Measurements from ENCODE around the gene SPATA19. TPM values are rescaled to one million over a fixed set of nuclear protein-coding genes. Genes with fewer than 3 reads are reported as not detected.

Gene SPATA19
- total RNA-seq, 1 donor = not detected

- Histone ChIP-seq H3K4me1 (ENCODE audit: insufficient read depth, low read length) (no peaks in the 10 kb centered on the region), H3K9me3 (ENCODE audit: low read depth, low read length) (peaks cover 6% of the 10 kb centered on the region), H3K4me2 (ENCODE audit: insufficient read depth, low read length) (no peak overlapping the region), H3K27me3 (ENCODE audit: insufficient read depth, low read length) (no peaks in the 10 kb centered on the region), H3K4me3 (ENCODE audit: insufficient read depth, low read length) (no peak overlapping the region), H3K27ac (ENCODE audit: low read depth, low read length) (no peak overlapping the region), H4K20me1 (ENCODE audit: insufficient read depth, low read length) (no peaks in the 10 kb centered on the region), H3K36me3 (ENCODE audit: insufficient read depth, low read length) (no peaks in the 10 kb centered on the region), H3K79me2 (ENCODE audit: insufficient read depth, low read length) (no peaks in the 10 kb centered on the region), H2AFZ (ENCODE audit: low read length) (no peak overlapping the region)
- no peak for DNase-seq (ENCODE audit: insufficient read length, low spot score, missing footprints)
- TF ChIP-seq CTCF (IDR thresholded peaks at IDR 0.05; ENCODE audit: extremely low read depth, low read depth, low read length) = no peak
Measured at GRCh38 chr11:133800666-133801065, 44.6 kb downstream of the SPATA19 start.

- DNase-seq (ENCODE audit: insufficient read length, low spot score, missing footprints) = no peak
- Histone ChIP-seq H3K4me3 (ENCODE audit: insufficient read depth, low read length) (no peak overlapping the region), H3K9me3 (ENCODE audit: low read depth, low read length) (peaks cover 12% of the 10 kb centered on the region), H3K4me2 (ENCODE audit: insufficient read depth, low read length) (no peak overlapping the region), H4K20me1 (ENCODE audit: insufficient read depth, low read length) (no peaks in the 10 kb centered on the region), H3K36me3 (ENCODE audit: insufficient read depth, low read length) (no peaks in the 10 kb centered on the region), H3K4me1 (ENCODE audit: insufficient read depth, low read length) (no peaks in the 10 kb centered on the region), H3K27ac (ENCODE audit: low read depth, low read length) (no peak overlapping the region), H3K79me2 (ENCODE audit: insufficient read depth, low read length) (no peaks in the 10 kb centered on the region), H2AFZ (ENCODE audit: low read length) (no peak overlapping the region), H3K27me3 (ENCODE audit: insufficient read depth, low read length) (no peaks in the 10 kb centered on the region)
- no peak for TF ChIP-seq CTCF (IDR thresholded peaks at IDR 0.05; ENCODE audit: extremely low read depth, low read depth, low read length)
Measured at GRCh38 chr11:133797554-133797953, 47.8 kb downstream of the SPATA19 start.

GRCh38 chr11:133796043-133796795 is 49.1 kb downstream of the SPATA19 start:
- no peak for TF ChIP-seq CTCF (IDR thresholded peaks at IDR 0.05; ENCODE audit: extremely low read depth, low read depth, low read length)
- H3K79me2 ChIP-seq (ENCODE audit: insufficient read depth, low read length) = no peaks in the 10 kb centered on the region
- peaks cover 12% of the 10 kb centered on the region for H3K9me3 ChIP-seq (ENCODE audit: low read depth, low read length)
- H3K36me3 ChIP-seq (ENCODE audit: insufficient read depth, low read length) = no peaks in the 10 kb centered on the region
- H4K20me1 ChIP-seq (ENCODE audit: insufficient read depth, low read length) = no peaks in the 10 kb centered on the region
- H2AFZ ChIP-seq (ENCODE audit: low read length) = no peak overlapping the region
- H3K27ac ChIP-seq (ENCODE audit: low read depth, low read length) = no peak overlapping the region
- no peak for DNase-seq (ENCODE audit: insufficient read length, low spot score, missing footprints)
- no peak overlapping the region for H3K4me3 ChIP-seq (ENCODE audit: insufficient read depth, low read length)
- H3K27me3 ChIP-seq (ENCODE audit: insufficient read depth, low read length) = no peaks in the 10 kb centered on the region
- no peaks in the 10 kb centered on the region for H3K4me1 ChIP-seq (ENCODE audit: insufficient read depth, low read length)
- H3K4me2 ChIP-seq (ENCODE audit: insufficient read depth, low read length) = no peak overlapping the region

- H3K27ac ChIP-seq (ENCODE audit: low read depth, low read length) = no peak overlapping the region
- no peaks in the 10 kb centered on the region for H4K20me1 ChIP-seq (ENCODE audit: insufficient read depth, low read length)
- DNase-seq (ENCODE audit: insufficient read length, low spot score, missing footprints) = no peak
- no peak overlapping the region for H3K4me3 ChIP-seq (ENCODE audit: insufficient read depth, low read length)
- no peaks in the 10 kb centered on the region for H3K4me1 ChIP-seq (ENCODE audit: insufficient read depth, low read length)
- peaks cover 12% of the 10 kb centered on the region for H3K9me3 ChIP-seq (ENCODE audit: low read depth, low read length)
- no peak overlapping the region for H2AFZ ChIP-seq (ENCODE audit: low read length)
- TF ChIP-seq CTCF (IDR thresholded peaks at IDR 0.05; ENCODE audit: extremely low read depth, low read depth, low read length) = no peak
- no peaks in the 10 kb centered on the region for H3K36me3 ChIP-seq (ENCODE audit: insufficient read depth, low read length)
- no peak overlapping the region for H3K4me2 ChIP-seq (ENCODE audit: insufficient read depth, low read length)
- H3K79me2 ChIP-seq (ENCODE audit: insufficient read depth, low read length) = no peaks in the 10 kb centered on the region
- no peaks in the 10 kb centered on the region for H3K27me3 ChIP-seq (ENCODE audit: insufficient read depth, low read length)
Measured at GRCh38 chr11:133795088-133795487, 50.2 kb downstream of the SPATA19 start.
